Renal cortical epithelial cell (primary cell): ENCODE data around the gene SORCS2. TPM values are rescaled to one million over a fixed set of nuclear protein-coding genes. Genes with fewer than 3 reads are reported as not detected.
A peak's percentile ranks its signal among the peaks of the same experiment; 100 is the strongest.

Source experiments
- DNase-seq: peaks from one replicate; pipeline ENCODE4 v3.0.0-alpha.2; 2011; ENCODE audit warnings: low read depth
- total RNA-seq: library from RNA; depleted of rRNA; stranded (reverse); fragments of >200 nt; gene quantifications from 2 replicates; pipeline ENCODE4 v1.2.3, GENCODE V29; 2014

SORCS2 gene
- total RNA-seq, 1 donor from 2014 or later = 11.0 TPM

- no peak for DNase-seq
Observed at GRCh38 chr4:7338059-7338452, 145.7 kb downstream of the SORCS2 start.

GRCh38 chr4:7338876-7339623 lies 146.7 kb downstream of the SORCS2 start:
- DNase-seq = no peak

- no peak for DNase-seq
Observed at GRCh38 chr4:7339751-7340552, 147.6 kb downstream of the SORCS2 start.

- no peak for DNase-seq
Observed at GRCh38 chr4:7340553-7341433, 148.5 kb downstream of the SORCS2 start.

- DNase-seq = peak; percentile 53
Observed at GRCh38 chr4:7341491-7342222, 149.3 kb downstream of the SORCS2 start.

- no peak for DNase-seq
Observed at GRCh38 chr4:7342223-7343080, 150.1 kb downstream of the SORCS2 start.

- no peak for DNase-seq
Observed at GRCh38 chr4:7343081-7343655, 150.8 kb downstream of the SORCS2 start.

- no peak for DNase-seq
Observed at GRCh38 chr4:7343950-7344349, 151.6 kb downstream of the SORCS2 start.

GRCh38 chr4:7344636-7345155 lies 152.4 kb downstream of the SORCS2 start:
- no peak for DNase-seq

- DNase-seq = peak; percentile 76
Observed at GRCh38 chr4:7347981-7348380, 155.6 kb downstream of the SORCS2 start.

GRCh38 chr4:7348946-7349900 lies 156.9 kb downstream of the SORCS2 start:
- peak; percentile 3 for DNase-seq

GRCh38 chr4:7350396-7350795 lies 158.1 kb downstream of the SORCS2 start:
- DNase-seq = no peak

- DNase-seq = no peak
Observed at GRCh38 chr4:7351014-7351413, 158.7 kb downstream of the SORCS2 start.

- DNase-seq = no peak
Observed at GRCh38 chr4:7352486-7352885, 160.1 kb downstream of the SORCS2 start.

- no peak for DNase-seq
Observed at GRCh38 chr4:7353046-7353790, 160.9 kb downstream of the SORCS2 start.

- DNase-seq = no peak
Observed at GRCh38 chr4:7353846-7354610, 161.7 kb downstream of the SORCS2 start.

GRCh38 chr4:7354927-7355326 lies 162.6 kb downstream of the SORCS2 start:
- DNase-seq = no peak
